Stimulated activated CD4-positive, alpha-beta T cell treated with anti-CD3 and anti-CD28 coated beads, Interleukin-2, amount 100 ng/mL, for 24 hours (primary cell): Measurements from ENCODE around the gene LHX6.

ENCODE experiments used
- DNase-seq, 2 donors: peaks; one replicate each; pipeline ENCODE4 v3.0.0-alpha.2; 2020

The LHX6 gene

GRCh38 chr9:122234022-122234748 is 5.4 kb upstream of the LHX6 start:
- DNase-seq = no peak

GRCh38 chr9:122232796-122233306 is 4.1 kb upstream of the LHX6 start:
- DNase-seq = no peak

GRCh38 chr9:122229485-122229837 is 704 bp upstream of the LHX6 start:
- no peak for DNase-seq

GRCh38 chr9:122228191-122228567 is 578 bp downstream of the LHX6 start:
- no peak for DNase-seq

- DNase-seq = no peak
These were observed 1.2 kb downstream of the LHX6 start for GRCh38 chr9:122227575-122227900.

- DNase-seq = no peak
These were observed 1.8 kb downstream of the LHX6 start for GRCh38 chr9:122226758-122227574.

GRCh38 chr9:122226142-122226757 is 2.5 kb downstream of the LHX6 start:
- no peak for DNase-seq

- no peak for DNase-seq
These were observed 3.2 kb downstream of the LHX6 start for GRCh38 chr9:122225312-122226141.

GRCh38 chr9:122223435-122223834 is 5.3 kb downstream of the LHX6 start:
- no peak for DNase-seq

- DNase-seq = no peak
These were observed 6.0 kb downstream of the LHX6 start for GRCh38 chr9:122222791-122223190.

- no peak for DNase-seq
These were observed 7.5 kb downstream of the LHX6 start for GRCh38 chr9:122221183-122221811.

- no peak for DNase-seq
These were observed 8.0 kb downstream of the LHX6 start for GRCh38 chr9:122220673-122221182.

GRCh38 chr9:122219856-122220672 is 8.7 kb downstream of the LHX6 start:
- no peak for DNase-seq

- no peak for DNase-seq
These were observed 9.6 kb downstream of the LHX6 start for GRCh38 chr9:122218935-122219855.

GRCh38 chr9:122218071-122218934 is 10.5 kb downstream of the LHX6 start:
- DNase-seq = no peak

- no peak for DNase-seq
These were observed 11.1 kb downstream of the LHX6 start for GRCh38 chr9:122217640-122218039.

GRCh38 chr9:122216798-122217418 is 11.8 kb downstream of the LHX6 start:
- DNase-seq = no peak

GRCh38 chr9:122216138-122216797 is 12.5 kb downstream of the LHX6 start:
- DNase-seq = no peak
